GM18868 (cell line): ENCODE results near the gene KLHL12.

Experiments used
- ATAC-seq: cut with Tn5 transposase; IDR thresholded peaks from one replicate; pipeline ENCODE4 v1.9.1; 2021; ENCODE audit warnings: mild to moderate bottlenecking, moderate library complexity; ENCODE audit not compliant: unreplicated experiment

Gene KLHL12

DNA sequence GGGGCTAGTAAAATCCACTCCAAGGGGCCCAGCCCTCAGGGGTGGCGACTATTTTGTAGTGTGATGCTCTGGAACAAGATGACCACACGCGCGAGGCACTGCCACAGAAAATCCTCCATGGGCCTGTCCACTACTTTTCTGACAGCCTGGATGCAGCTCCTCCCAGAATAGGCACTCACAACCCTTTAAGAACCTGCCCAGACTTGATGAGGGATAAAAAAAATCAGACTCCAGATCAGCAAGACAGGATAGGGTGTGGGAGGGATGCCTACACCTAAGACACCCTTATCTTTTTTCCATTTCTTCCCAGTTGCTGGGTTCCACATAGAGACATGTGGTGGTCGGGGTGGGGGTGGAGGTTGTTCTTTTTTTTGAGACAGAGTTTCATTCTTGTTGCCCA is 82.8 kb downstream of the KLHL12 start:
- no peak for ATAC-seq

DNA sequence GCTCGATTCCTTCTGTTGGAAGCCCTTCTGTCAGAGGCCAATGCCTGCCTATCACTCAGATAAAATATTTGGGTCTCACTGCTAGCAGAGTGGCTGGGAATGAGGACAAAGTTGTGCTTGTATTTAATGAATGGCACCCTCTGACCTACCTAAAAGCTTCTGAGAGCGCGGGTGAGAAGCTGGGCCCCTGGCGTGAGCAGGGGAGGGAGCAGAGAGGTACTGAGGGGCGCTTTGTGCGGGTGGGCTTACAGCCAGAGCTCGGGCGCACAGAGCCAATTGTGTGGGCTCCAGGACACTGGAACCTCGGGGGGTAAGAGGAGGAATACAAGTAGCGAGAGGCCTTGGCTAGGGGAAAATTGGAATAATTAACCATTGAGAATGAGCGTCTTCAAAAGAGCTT is 84.0 kb downstream of the KLHL12 start:
- ATAC-seq, result no peak
